IMR-90 (cell line): Measurements from ENCODE around the gene IFIH1. TPM values are rescaled to one million over a fixed set of nuclear protein-coding genes. Genes with fewer than 3 reads are reported as not detected.

Source experiments
- polyA plus RNA-seq, 3 experiments: library from polyadenylated mRNA; depleted of rRNA; stranded (reverse); fragments of >200 nt; gene quantifications; 2 replicates each; pipeline ENCODE4 v1.2.3, GENCODE V29; 2012; ENCODE audit warnings: low replicate concordance in 1 of 3
- total RNA-seq: library from RNA; depleted of rRNA; stranded (reverse); fragments of >200 nt; gene quantifications from 2 replicates; pipeline ENCODE4 v1.2.3, GENCODE V29; 2012; rRNA removed

The IFIH1 gene
- total and polyA plus RNA-seq, 2 of the 4 experiments (the other 2 are of a cell fraction), result 1.3 to 1.4 TPM

Other genes with a start within 250 kb of the IFIH1 start
- 19.0 and 24.2 TPM in 2 replicates for gene DPP4, start 244.5 kb downstream of the IFIH1 start, total RNA-seq
- gene DPP4, start 244.5 kb downstream of the IFIH1 start, polyA plus RNA-seq (2012; rRNA removed), result 9.8 and 13.2 TPM in 2 replicates
- gene GCG, start 166.4 kb downstream of the IFIH1 start, total RNA-seq, result not detected in 2 replicates
- not detected in 2 replicates for gene GCG, start 166.4 kb downstream of the IFIH1 start, polyA plus RNA-seq (2012; rRNA removed)
- 71.0 and 93.9 TPM in 2 replicates for gene FAP, start 75.2 kb downstream of the IFIH1 start, total RNA-seq
- 74.1 and 95.0 TPM in 2 replicates for gene FAP, start 75.2 kb downstream of the IFIH1 start, polyA plus RNA-seq (2012; rRNA removed)
- gene GCA, start 25.4 kb upstream of the IFIH1 start, total RNA-seq, result 3.6 and 9.7 TPM in 2 replicates
- 2.2 and 2.3 TPM in 2 replicates for gene GCA, start 25.4 kb upstream of the IFIH1 start, polyA plus RNA-seq (2012; rRNA removed)